ENCODE measurements around the gene SEMA4A. TPM values are rescaled to one million over a fixed set of nuclear protein-coding genes. Genes with fewer than 3 reads are reported as not detected.

SEMA4A gene
- total RNA-seq, 2 donors from 2014 or later = 2.6 to 11.9 TPM

- intact Hi-C loops (cut with DNase I) = no loop called here
- no peak for DNase-seq
- 68% methylated on average over 10 of the region's 10 CpGs for WGBS, 2 donors
These were observed 40.9 kb upstream of the SEMA4A start for GRCh38 chr1:156112276-156113137.

GRCh38 chr1:156113282-156113950 is 40.0 kb upstream of the SEMA4A start:
- ATAC-seq = no peak
- no peak for DNase-seq

More at GRCh38 chr1:156112276-156113137, 40.9 kb upstream of the SEMA4A start:
- H3K27me3 ChIP-seq = no peaks in the 10 kb centered on the region
- no peak for ATAC-seq
- TF ChIP-seq POLR2A (IDR thresholded peaks at IDR 0.05) = no peak
- TF ChIP-seq CTCF (IDR thresholded peaks at IDR 0.05) = no peak
- H3K4me3 ChIP-seq = no peak overlapping the region
- peaks cover 22% of the 10 kb centered on the region for H3K4me1 ChIP-seq
- H3K9me3 ChIP-seq = no peaks in the 10 kb centered on the region
- no peak overlapping the region for H3K27ac ChIP-seq
- no peaks in the 10 kb centered on the region for H3K36me3 ChIP-seq (replicated peaks in 1 of 2; ENCODE audit: insufficient read depth in 1 of 2, low read depth in 2 of 2)

GRCh38 chr1:156114101-156114918 is 39.1 kb upstream of the SEMA4A start, which contains the start of gene LMNA:
Gene LMNA (plus strand): TSS chr1:156114711. CDS start chr1:156114919, 208 bp downstream.
- peak; percentile 89 for ATAC-seq
- Histone ChIP-seq H3K4me1 (peaks cover 40% of the 10 kb centered on the region), H3K27me3 (no peaks in the 10 kb centered on the region), H3K36me3 (replicated peaks in 1 of 2; ENCODE audit: insufficient read depth in 1 of 2, low read depth in 2 of 2) (no peaks in the 10 kb centered on the region), H3K9me3 (no peaks in the 10 kb centered on the region), H3K27ac (peak within 1 kb of the TSS; percentile 87 to 96 (median 95)), H3K4me3 (peak within 1 kb of the TSS; percentile 89 to 91)
- 2 to 5% methylated on average over 3 to 34 of the region's 37 CpGs for WGBS, 2 donors
- peak; percentile 94 to 97 (median 95) for DNase-seq
- TF ChIP-seq CTCF (IDR thresholded peaks at IDR 0.05) = no peak
- peak; percentile 96 to 97 (median 96) for TF ChIP-seq POLR2A (IDR thresholded peaks at IDR 0.05)
- intact Hi-C loops (cut with DNase I) = no loop called here

More at GRCh38 chr1:156113282-156113950, 40.0 kb upstream of the SEMA4A start:
- intact Hi-C loops (cut with DNase I) = no loop called here
- no peaks in the 10 kb centered on the region for H3K27me3 ChIP-seq
- H3K27ac ChIP-seq = peak overlapping the region; percentile 13 to 96 (median 92)
- WGBS, 2 donors = 48 to 53% methylated on average over 4 of the region's 4 CpGs
- TF ChIP-seq CTCF (IDR thresholded peaks at IDR 0.05) (no peak), POLR2A (IDR thresholded peaks at IDR 0.05) (no peak)
- H3K36me3 ChIP-seq (replicated peaks in 1 of 2; ENCODE audit: insufficient read depth in 1 of 2, low read depth in 2 of 2) = no peaks in the 10 kb centered on the region
- H3K4me3 ChIP-seq = no peak overlapping the region
- H3K4me1 ChIP-seq = peaks cover 31% of the 10 kb centered on the region
- no peaks in the 10 kb centered on the region for H3K9me3 ChIP-seq

- Histone ChIP-seq H3K4me3 (peak overlapping the region; percentile 89 to 91), H3K36me3 (replicated peaks in 1 of 2; ENCODE audit: insufficient read depth in 1 of 2, low read depth in 2 of 2) (no peaks in the 10 kb centered on the region), H3K27me3 (no peaks in the 10 kb centered on the region), H3K27ac (peak overlapping the region; percentile 87 to 96 (median 95)), H3K9me3 (no peaks in the 10 kb centered on the region), H3K4me1 (peaks cover 47% of the 10 kb centered on the region)
- TF ChIP-seq POLR2A (IDR thresholded peaks at IDR 0.05) (peak in 2 of 3 donors; percentile 3 to 57), CTCF (IDR thresholded peaks at IDR 0.05) (no peak)
- DNase-seq (peak in 1 of 4 donors; percentile 34), ATAC-seq (peak; percentile 52)
- 1 to 7% methylated on average over 3 to 49 of the region's 49 CpGs for WGBS, 2 donors
- intact Hi-C loops (cut with DNase I) = no loop called here
These were observed 38.4 kb upstream of the SEMA4A start for GRCh38 chr1:156114919-156115513.

Data from body of pancreas (tissue), 4 donors.